Lower leg skin (tissue), 4 donors: ENCODE data around the gene LONRF3. TPM values are rescaled to one million over a fixed set of nuclear protein-coding genes. Genes with fewer than 3 reads are reported as not detected.

ENCODE experiments used
- DNase-seq, 2 donors: peaks; one replicate each; pipeline ENCODE4 v3.0.0-alpha.2; 2019; ENCODE audit warnings: low spot score in 2 of 2
- H3K4me3 ChIP-seq: fragments of 200-600 bp; sonication (generic); 2 replicates; pipeline ENCODE4 v1.5.1; 2017; ENCODE audit warnings: mild to moderate bottlenecking, low read depth; ENCODE audit not compliant: poor library complexity, severe bottlenecking
- POLR2A ChIP-seq, 2 donors: fragments of 450-650 bp; IDR thresholded peaks; one replicate each; pipeline ENCODE4 v1.6.1; 2016 to 2017; ENCODE audit warnings: antibody characterized with exemption in 2 of 2, mild to moderate bottlenecking in 1 of 2, moderate library complexity in 1 of 2
- WGBS, 2 donors: methylation state at CpG; one replicate each; pipeline ENCODE4 v1.1.5; 2018; 5-methylcytosine and 5-hydroxymethylcytosine counted together
- intact Hi-C: fragments of 100-400 bp; cut with DNase I; formaldehyde crosslinking; loops from one replicate; pipeline ENCODE4 v1.15.0; 2023; ENCODE audit warnings: low total_unique reads
- total RNA-seq, 4 donors: library from RNA; depleted of rRNA; stranded (reverse); fragments of >200 nt; gene quantifications; one replicate each; pipeline ENCODE4 v1.1.0, GENCODE V29; 2016
- TF ChIP-seq, protein P1 (sequence below), 3 donors: fragments of 450-650 bp; IDR thresholded peaks; one replicate each; pipeline ENCODE4 v1.5.1; 2016; ENCODE audit warnings: antibody characterized with exemption in 3 of 3, mild to moderate bottlenecking in 3 of 3, moderate library complexity in 2 of 3

The LONRF3 gene
- 1 to 10 TPM; 1.8 to 3.2 (median 2.7) TPM for total RNA-seq

DNA sequence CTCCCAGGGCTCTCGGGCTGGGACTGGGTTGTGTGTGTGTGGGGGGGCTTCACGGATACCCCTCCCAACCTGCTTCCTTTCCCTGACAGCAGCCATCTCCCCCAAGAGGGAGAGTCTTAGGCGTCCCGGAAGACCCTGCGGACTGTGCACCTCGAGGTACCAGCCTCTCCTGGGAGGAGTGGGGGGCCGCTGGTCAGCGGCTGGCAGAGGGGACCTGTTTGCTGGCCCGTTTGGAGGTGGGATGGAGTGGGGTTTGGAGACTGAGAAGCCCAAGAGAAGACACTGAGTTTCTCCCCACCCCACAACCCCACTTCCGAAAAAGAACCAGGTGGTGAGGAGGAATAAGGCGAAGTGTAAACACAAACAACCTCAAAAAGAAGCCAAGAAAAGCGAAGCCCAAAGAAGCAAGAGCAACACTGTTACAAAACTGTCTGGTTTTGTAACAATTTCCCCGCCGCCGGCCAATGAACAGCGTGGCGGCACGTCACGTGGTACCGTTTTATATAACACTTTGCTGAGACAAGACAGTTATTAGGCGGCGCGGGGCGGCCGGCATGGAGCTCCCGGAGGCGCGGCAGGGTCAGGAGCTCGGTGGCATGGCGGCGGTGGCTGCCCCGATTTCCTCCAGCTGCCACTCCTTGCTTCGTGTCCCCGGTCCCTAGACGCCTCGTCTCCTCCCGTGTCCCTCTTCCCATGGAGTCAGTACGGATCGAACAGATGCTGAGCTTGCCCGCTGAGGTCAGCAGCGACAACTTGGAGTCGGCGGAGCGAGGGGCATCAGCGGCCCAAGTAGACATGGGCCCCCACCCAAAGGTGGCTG lies at the start of gene LONRF3:
LONRF3 (plus strand) TSS at position 531 of the 820 bp plus-strand sequence; CDS start at position 694, 163 bp downstream.
- H3K4me3 ChIP-seq, result peak within 1 kb of the TSS; percentile 30
- intact Hi-C loops, result no loop called here
- DNase-seq, result peak; percentile 80 to 97
- TF ChIP-seq, protein P1, sequence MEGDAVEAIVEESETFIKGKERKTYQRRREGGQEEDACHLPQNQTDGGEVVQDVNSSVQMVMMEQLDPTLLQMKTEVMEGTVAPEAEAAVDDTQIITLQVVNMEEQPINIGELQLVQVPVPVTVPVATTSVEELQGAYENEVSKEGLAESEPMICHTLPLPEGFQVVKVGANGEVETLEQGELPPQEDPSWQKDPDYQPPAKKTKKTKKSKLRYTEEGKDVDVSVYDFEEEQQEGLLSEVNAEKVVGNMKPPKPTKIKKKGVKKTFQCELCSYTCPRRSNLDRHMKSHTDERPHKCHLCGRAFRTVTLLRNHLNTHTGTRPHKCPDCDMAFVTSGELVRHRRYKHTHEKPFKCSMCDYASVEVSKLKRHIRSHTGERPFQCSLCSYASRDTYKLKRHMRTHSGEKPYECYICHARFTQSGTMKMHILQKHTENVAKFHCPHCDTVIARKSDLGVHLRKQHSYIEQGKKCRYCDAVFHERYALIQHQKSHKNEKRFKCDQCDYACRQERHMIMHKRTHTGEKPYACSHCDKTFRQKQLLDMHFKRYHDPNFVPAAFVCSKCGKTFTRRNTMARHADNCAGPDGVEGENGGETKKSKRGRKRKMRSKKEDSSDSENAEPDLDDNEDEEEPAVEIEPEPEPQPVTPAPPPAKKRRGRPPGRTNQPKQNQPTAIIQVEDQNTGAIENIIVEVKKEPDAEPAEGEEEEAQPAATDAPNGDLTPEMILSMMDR (IDR thresholded peaks at IDR 0.05), result no peak
- TF ChIP-seq POLR2A (IDR thresholded peaks at IDR 0.05), result peak in 1 of 2 donors; percentile 10
- 1 to 51% methylated on average over 28 to 45 of the region's 45 CpGs for WGBS, 2 donors

DNA sequence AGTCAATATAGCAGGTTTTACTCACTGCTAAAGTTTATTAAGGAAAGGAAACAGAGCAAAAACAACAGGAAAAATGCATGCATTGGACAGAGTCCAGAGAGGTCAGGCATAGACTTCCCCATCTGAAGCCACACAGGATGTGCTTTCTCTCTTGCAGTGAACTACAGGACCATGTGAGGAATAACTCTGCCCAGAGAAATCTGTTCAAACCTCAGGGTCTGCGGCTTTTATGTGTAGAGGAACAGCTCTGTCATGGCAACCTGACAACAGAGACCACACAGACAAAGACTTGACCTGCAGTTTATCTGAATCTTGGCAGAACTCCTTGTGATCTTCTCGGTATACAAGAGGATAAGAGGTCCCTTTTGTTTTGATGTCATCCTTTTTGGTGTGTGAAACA lies 46.3 kb upstream of the LONRF3 start:
- DNase-seq, result no peak
- intact Hi-C loops, result no loop called here
- no peak for TF ChIP-seq POLR2A (IDR thresholded peaks at IDR 0.05)
- TF ChIP-seq, protein P1 (IDR thresholded peaks at IDR 0.05), result no peak
- WGBS, 2 donors, result 31 to 47% methylated on average over 2 of the region's 2 CpGs
- no peak overlapping the region for H3K4me3 ChIP-seq

DNA sequence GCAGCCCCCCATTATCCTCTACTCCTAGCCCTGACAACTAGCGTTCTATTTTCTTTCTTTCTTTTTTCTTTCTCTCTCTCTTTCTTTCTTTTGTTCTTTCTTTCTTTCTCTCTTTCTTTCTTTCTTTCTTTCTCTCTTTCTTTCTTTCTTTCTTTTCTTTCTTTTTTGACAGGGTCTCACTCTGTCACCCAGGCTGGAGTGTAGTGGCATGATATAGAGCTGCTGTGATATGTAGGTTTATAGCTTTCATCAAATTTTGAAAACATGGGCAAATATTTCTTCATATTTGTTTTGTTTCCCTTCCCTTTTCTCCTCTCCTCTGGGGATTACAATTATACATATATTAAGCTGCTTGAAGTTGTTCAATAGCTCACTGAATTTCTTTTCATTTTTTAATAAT lies 39.1 kb upstream of the LONRF3 start:
- no peak overlapping the region for H3K4me3 ChIP-seq
- intact Hi-C loops, result no loop called here
- 89 to 100% methylated on average over 1 of the region's 1 CpG for WGBS, 2 donors
- TF ChIP-seq, protein P1 (IDR thresholded peaks at IDR 0.05), result no peak
- TF ChIP-seq POLR2A (IDR thresholded peaks at IDR 0.05), result no peak
- no peak for DNase-seq

DNA sequence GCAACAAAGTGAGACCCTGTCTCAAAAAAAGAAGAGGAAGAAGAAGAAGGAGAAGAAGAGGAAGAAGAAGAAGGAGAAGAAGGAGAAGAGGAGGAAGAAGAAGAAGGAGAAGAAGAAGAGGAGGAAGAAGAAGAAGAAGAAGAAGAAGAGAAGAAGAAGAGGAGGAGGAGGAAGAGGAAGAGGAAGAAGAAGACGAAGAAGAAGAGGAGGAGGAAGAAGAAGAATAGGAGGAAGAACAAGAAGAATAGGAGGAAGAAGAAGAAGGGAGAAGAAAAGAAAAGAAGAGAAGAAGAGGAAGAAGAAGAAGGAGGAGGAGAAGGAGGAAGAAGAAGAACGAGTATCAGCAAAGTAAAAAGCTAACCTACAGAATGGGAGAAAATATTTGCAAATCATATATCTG lies 33.3 kb upstream of the LONRF3 start:
- TF ChIP-seq, protein P1 (IDR thresholded peaks at IDR 0.05), result no peak
- TF ChIP-seq POLR2A (IDR thresholded peaks at IDR 0.05), result no peak
- intact Hi-C loops, result no loop called here
- no peak for DNase-seq
- no peak overlapping the region for H3K4me3 ChIP-seq
- 65 to 79% methylated on average over 2 of the region's 2 CpGs for WGBS, 2 donors

DNA sequence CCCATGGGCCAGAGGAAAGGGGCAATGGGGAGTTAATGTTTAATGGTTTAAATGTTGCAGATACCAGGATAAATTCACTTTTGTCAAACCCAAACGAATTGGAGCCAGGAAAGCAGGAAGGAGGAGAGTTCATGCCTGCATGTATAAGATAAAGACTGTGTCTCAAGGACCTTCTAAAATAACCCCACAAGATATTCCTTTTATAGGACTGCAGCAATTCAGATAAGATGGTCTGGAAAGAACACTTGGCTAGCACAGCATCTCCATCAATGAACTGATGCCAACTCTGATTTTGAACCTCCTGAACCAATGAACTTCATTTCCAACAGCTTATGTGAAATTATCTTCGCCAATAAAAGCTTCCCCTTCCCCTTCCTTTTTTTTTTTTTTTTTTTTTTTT lies 31.3 kb upstream of the LONRF3 start:
- H3K4me3 ChIP-seq, result no peak overlapping the region
- TF ChIP-seq, protein P1 (IDR thresholded peaks at IDR 0.05), result no peak
- no peak for TF ChIP-seq POLR2A (IDR thresholded peaks at IDR 0.05)
- DNase-seq, result no peak
- WGBS, 2 donors, result 55 to 73% methylated on average over 2 of the region's 2 CpGs
- intact Hi-C loops, result no loop called here
